Activated CD4-positive, alpha-beta T cell treated with anti-CD3 and anti-CD28 coated beads, Interleukin-2, amount 50 U/mL, for 48 hours (primary cell): ENCODE results near the gene NCKAP5.

ENCODE experiments used
- DNase-seq, 2 experiments: peaks; one replicate each; pipeline ENCODE4 v3.0.0-alpha.2; 2020

NCKAP5 gene

GRCh38 chr2:133123393-133123792 is 444.9 kb downstream of the NCKAP5 start:
- no peak for DNase-seq

- no peak for DNase-seq
These were observed 445.7 kb downstream of the NCKAP5 start for GRCh38 chr2:133122529-133122928.

GRCh38 chr2:133120310-133120709 is 448.0 kb downstream of the NCKAP5 start:
- no peak for DNase-seq

DNA sequence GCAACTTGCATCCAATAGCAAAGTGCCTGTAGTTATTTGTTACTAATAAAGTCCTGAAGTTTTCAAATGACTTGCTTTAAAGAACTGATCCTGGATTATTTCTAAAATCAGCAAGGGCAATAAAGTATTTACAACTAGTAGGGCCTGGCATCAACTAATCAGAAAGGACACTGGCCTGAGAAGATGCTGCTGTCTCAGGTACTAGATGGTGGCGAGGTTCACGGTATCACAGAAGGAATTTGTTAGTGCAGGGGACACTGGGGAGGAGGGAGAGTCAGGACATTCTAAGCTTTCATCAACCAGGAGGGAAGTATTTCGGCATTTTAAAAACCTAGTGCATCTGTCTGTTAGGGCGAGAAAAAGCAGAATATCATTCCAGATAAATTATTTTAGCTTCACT is 458.1 kb downstream of the NCKAP5 start:
- no peak for DNase-seq

DNA sequence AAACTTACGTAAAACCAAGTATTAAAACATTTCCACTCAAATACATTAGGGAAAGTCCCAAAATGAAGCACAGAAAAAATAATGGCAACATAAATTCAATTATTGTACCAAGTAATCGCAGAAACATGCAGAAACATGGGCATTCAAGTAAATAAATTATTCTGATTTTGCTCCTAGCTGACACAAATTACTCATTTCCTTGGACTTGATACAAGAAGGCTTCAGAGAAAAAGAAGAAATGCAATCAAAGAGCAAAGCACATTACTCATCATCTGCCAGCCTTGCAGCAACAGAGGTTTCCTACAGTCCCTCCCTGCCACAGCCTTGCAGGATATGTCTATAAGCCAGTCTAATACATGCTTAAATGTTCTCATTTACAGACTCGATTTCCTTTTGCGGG is 458.5 kb downstream of the NCKAP5 start:
- DNase-seq = no peak

DNA sequence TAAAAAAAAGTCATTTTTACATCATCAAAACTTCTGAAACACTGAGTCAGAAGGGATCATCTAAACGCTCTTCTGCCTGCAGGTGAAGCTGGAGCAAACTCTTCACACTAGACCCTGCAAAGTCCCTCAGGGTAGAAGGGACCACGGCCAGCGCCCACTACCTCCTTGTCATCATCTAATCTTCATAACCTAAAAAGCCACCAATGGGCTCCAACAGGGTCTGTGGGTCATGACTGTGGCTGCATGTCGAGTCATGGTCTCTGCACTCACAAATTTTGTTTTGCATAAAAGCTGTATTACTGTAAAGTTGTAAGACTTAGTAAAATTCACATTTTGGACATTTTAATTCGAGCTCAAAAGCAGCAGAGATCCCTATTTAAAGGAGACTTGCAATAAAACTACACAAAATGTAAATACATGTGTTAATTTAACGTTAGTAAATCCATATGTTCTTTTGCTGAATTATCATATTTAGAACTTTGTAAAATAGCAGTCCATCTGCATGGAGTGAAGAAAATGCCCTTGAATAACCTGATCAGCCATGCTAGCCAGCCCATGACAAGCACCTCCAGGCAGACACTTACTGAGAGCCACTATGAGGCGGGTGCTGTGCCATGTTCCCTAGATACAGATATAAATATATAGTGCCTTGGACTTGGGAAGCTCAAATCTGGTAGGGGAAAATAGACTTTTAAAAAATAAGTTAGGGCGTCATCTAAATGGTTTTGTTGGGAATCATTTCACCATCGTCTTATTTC is 461.0 kb downstream of the NCKAP5 start:
- DNase-seq = no peak

DNA sequence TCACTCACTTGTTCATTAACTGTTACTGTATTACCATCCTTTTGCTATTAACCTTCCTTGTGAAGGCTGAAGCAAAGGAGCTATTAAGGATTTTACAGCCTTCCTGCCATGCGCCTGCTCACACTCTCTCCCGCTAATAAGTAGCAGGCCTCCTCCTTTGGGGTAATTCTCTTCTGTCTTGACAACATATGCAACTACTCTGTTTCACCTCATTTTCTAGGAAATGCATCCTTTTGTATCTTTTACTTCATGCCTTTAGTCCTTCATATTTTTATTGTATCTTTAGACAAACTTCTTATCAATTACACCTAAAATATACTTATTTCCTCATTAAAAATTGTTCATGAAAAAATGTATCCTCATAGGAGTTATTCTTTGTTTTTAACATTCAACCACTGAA is 463.4 kb downstream of the NCKAP5 start:
- DNase-seq = no peak

GRCh38 chr2:133098787-133099186 is 469.5 kb downstream of the NCKAP5 start:
- no peak for DNase-seq

GRCh38 chr2:133097666-133098065 is 470.6 kb downstream of the NCKAP5 start:
- DNase-seq = no peak

- no peak for DNase-seq
These were observed 475.7 kb downstream of the NCKAP5 start for GRCh38 chr2:133092571-133092970.

GRCh38 chr2:133090358-133090757 is 477.9 kb downstream of the NCKAP5 start:
- no peak for DNase-seq

GRCh38 chr2:133086176-133086575 is 482.1 kb downstream of the NCKAP5 start:
- DNase-seq = no peak

GRCh38 chr2:133085646-133086045 is 482.6 kb downstream of the NCKAP5 start:
- DNase-seq = no peak

- no peak for DNase-seq
These were observed 486.2 kb downstream of the NCKAP5 start for GRCh38 chr2:133082034-133082433.

DNA sequence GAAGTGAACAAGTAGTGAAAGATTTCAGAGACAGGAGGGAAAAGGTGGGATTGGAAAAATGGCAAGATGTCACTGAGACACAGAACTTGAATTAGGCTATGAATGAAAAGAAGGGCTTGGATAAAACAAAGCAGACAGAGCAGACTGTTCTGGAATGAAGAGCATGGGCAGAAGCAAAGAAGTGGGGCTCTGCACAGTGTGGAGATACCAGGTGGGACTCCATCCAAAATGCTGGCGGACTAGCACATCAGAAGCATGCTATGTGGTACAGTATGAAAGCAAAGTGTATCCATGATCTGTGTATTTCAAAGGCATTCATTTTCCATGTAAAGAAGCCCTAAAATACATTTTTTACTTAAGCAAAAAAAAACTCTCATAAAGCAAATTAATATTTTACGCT is 487.4 kb downstream of the NCKAP5 start:
- DNase-seq = no peak

GRCh38 chr2:133078667-133079411 is 489.4 kb downstream of the NCKAP5 start:
- DNase-seq = no peak

DNA sequence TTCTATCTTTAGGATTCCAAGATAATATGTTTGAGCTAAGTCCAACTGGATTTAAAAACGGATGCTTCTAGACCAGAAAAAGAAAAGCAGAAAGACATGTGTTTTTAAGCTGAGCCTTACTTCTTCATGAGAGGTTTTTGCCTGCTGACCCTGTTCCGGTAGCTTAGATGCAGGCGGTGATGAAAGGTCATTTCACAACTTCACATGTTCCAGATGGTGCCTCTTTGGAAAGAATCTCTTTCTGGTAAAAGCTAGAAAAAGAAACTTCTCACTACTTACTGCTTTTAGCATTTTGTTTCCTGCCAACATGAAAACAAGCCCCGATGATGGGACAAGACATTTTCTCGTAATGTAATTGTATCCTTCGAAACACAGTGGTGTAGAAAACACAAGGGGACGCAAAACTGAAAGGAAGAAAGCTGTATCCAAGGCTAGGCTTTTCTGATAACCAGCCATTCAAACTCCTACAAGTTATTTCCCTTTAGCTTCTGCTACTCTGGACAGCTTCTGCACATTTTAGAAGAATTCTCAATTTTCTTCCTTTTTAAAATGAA is 490.9 kb downstream of the NCKAP5 start:
- no peak for DNase-seq

- DNase-seq = no peak
These were observed 495.2 kb downstream of the NCKAP5 start for GRCh38 chr2:133072837-133073694.

- DNase-seq = no peak
These were observed 504.5 kb downstream of the NCKAP5 start for GRCh38 chr2:133063775-133064174.

DNA sequence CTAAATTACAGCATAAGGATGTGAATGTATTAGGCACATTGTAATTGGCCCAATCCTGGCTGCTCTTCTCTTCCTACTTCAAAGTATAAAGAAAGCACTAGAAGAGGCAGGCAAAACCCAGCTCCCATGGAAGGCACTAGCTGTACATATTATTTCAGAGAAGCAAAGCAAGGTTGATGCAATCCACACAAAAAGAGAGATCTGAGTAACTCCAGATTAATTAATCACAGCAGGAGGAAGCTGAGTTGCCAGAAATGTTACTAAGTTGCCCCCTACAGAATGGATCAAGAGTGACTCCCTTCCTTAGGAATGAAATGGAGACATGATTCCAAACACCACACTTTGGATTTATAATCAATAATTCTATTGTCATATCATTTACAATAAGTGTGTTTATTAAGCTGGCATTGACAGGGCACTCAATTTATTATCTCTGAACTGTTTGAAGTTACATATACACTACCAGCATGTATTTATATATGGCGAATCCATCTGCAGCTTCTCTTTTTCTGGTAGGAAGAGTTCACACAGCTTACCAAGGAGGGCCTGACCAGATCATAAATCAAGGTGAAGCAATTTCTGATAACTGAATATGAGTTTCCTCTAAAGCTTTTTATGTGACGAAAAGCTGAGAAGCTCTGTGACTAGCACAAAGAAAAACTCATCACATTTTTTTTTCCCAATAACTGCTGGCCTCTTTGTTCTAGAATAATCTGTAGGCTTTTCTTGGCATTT is 505.2 kb downstream of the NCKAP5 start:
- DNase-seq = no peak

- no peak for DNase-seq
These were observed 506.2 kb downstream of the NCKAP5 start for GRCh38 chr2:133061874-133062593.

DNA sequence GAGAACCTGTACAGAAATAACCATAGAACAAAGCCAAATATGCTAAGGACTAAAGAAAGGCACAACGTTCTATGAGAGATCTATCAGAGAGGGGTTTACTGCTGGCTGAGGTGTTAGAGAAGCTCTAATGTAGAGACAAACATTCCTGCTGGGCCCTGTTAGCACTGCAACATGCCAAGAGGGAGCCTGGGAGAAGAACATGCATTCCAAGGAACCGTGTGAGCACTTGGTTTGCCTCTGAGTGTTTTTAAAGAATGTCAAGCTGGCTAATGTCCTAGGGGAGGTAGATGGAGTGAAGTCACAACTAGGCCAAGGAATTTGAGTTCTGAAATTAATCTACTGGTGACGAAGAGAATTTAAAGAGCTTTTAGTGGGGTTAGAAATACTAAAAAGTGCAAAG is 514.0 kb downstream of the NCKAP5 start:
- DNase-seq = no peak
